SK-N-MC (cell line): Measurements from ENCODE around the gene TECPR1.

Experiments
- EZH2 ChIP-seq: fragments of 200-600 bp; sonication (generic); IDR thresholded peaks from one replicate; pipeline ENCODE4 v1.6.1; 2017; ENCODE audit warnings: antibody characterized with exemption
- POLR2AphosphoS5 ChIP-seq: IDR thresholded peaks from 2 replicates; pipeline ENCODE4 v1.6.1; 2012; ENCODE audit warnings: mild to moderate bottlenecking, low read depth, low read length, borderline replicate concordance

GRCh38 chr7:98294326-98294725, 42.3 kb upstream of the TECPR1 start:
- TF ChIP-seq EZH2 (no peak), POLR2AphosphoS5 (no peak)
